KMS-11 (cell line): ENCODE results near the gene GPC3.

Experiments used
- H2AFZ ChIP-seq: fragments of 200-600 bp; sonication (generic); 2 replicates; pipeline ENCODE4 v1.6.1; 2016; ENCODE audit warnings: antibody characterized with exemption, mixed run types, low read depth
- H3K27ac ChIP-seq: fragments of 200-600 bp; sonication (generic); 2 replicates; pipeline ENCODE4 v1.6.1; 2016; ENCODE audit warnings: mild to moderate bottlenecking, mixed run types
- H3K27me3 ChIP-seq: fragments of 200-600 bp; sonication (generic); 2 replicates; pipeline ENCODE4 v1.6.1; 2017; ENCODE audit warnings: mild to moderate bottlenecking, low read depth, mixed run types, moderate library complexity; ENCODE audit not compliant: insufficient read depth
- H3K36me3 ChIP-seq: fragments of 200-600 bp; sonication (generic); 2 replicates; pipeline ENCODE4 v1.6.1; 2017; ENCODE audit warnings: mild to moderate bottlenecking, mixed run types; ENCODE audit not compliant: insufficient read depth
- H3K4me1 ChIP-seq: fragments of 200-600 bp; sonication (generic); 2 replicates; pipeline ENCODE4 v1.6.1; 2016; ENCODE audit warnings: mild to moderate bottlenecking, low read depth, mixed run types; ENCODE audit not compliant: poor library complexity, severe bottlenecking
- H3K4me2 ChIP-seq: fragments of 200-600 bp; sonication (generic); 2 replicates; pipeline ENCODE4 v1.7.0; 2016; ENCODE audit warnings: mild to moderate bottlenecking, mixed run types
- H3K4me3 ChIP-seq: fragments of 200-600 bp; sonication (generic); IDR thresholded peaks from 2 replicates; pipeline ENCODE4 v1.6.1; 2017; ENCODE audit warnings: low read depth, low read length, mixed read lengths; ENCODE audit not compliant: insufficient read depth
- H3K79me2 ChIP-seq: fragments of 200-600 bp; sonication (generic); 2 replicates; pipeline ENCODE4 v1.6.1; 2016; ENCODE audit warnings: low read depth, mixed run types; ENCODE audit not compliant: insufficient read depth
- H3K9ac ChIP-seq: fragments of 200-600 bp; sonication (generic); 2 replicates; pipeline ENCODE4 v1.6.1; 2016; ENCODE audit warnings: mild to moderate bottlenecking, mixed run types
- H4K20me1 ChIP-seq: fragments of 200-600 bp; sonication (generic); 2 replicates; pipeline ENCODE4 v1.6.1; 2016; ENCODE audit warnings: mild to moderate bottlenecking, mixed run types; ENCODE audit not compliant: insufficient read depth
- CTCF ChIP-seq: fragments of 200-600 bp; sonication (generic); conservative IDR thresholded peaks from 2 replicates; pipeline ENCODE4 v1.6.1; 2017; ENCODE audit warnings: low read depth, mild to moderate bottlenecking, antibody characterized with exemption, low read length, moderate library complexity, mixed read lengths

GPC3 gene

GRCh38 chrX:133697656-133698055, 287.7 kb downstream of the GPC3 start:
- Histone ChIP-seq H3K27ac (no peak overlapping the region), H4K20me1 (no peaks in the 10 kb centered on the region), H2AFZ (no peak overlapping the region), H3K36me3 (no peaks in the 10 kb centered on the region), H3K9ac (no peak overlapping the region), H3K4me1 (no peaks in the 10 kb centered on the region), H3K79me2 (no peaks in the 10 kb centered on the region), H3K4me3 (no peak overlapping the region), H3K27me3 (no peaks in the 10 kb centered on the region), H3K4me2 (no peak overlapping the region)
- no peak for TF ChIP-seq CTCF

- no peak overlapping the region for H2AFZ ChIP-seq
- no peaks in the 10 kb centered on the region for H4K20me1 ChIP-seq
- no peak overlapping the region for H3K27ac ChIP-seq
- H3K4me2 ChIP-seq: no peak overlapping the region
- H3K27me3 ChIP-seq: no peaks in the 10 kb centered on the region
- H3K4me3 ChIP-seq: no peak overlapping the region
- no peaks in the 10 kb centered on the region for H3K4me1 ChIP-seq
- no peak for TF ChIP-seq CTCF
- H3K36me3 ChIP-seq: no peaks in the 10 kb centered on the region
- H3K9ac ChIP-seq: no peak overlapping the region
- H3K79me2 ChIP-seq: no peaks in the 10 kb centered on the region
Observed at GRCh38 chrX:133689997-133690599, 295.3 kb downstream of the GPC3 start.

GRCh38 chrX:133685822-133686221, 299.6 kb downstream of the GPC3 start:
- TF ChIP-seq CTCF: no peak
- no peak overlapping the region for H3K4me2 ChIP-seq
- H3K36me3 ChIP-seq: no peaks in the 10 kb centered on the region
- no peaks in the 10 kb centered on the region for H3K4me1 ChIP-seq
- H3K27ac ChIP-seq: no peak overlapping the region
- H4K20me1 ChIP-seq: no peaks in the 10 kb centered on the region
- H2AFZ ChIP-seq: no peak overlapping the region
- H3K79me2 ChIP-seq: no peaks in the 10 kb centered on the region
- no peak overlapping the region for H3K4me3 ChIP-seq
- H3K27me3 ChIP-seq: no peaks in the 10 kb centered on the region
- no peak overlapping the region for H3K9ac ChIP-seq

GRCh38 chrX:133681897-133682296, 303.5 kb downstream of the GPC3 start:
- H3K27me3 ChIP-seq: no peaks in the 10 kb centered on the region
- H3K9ac ChIP-seq: no peak overlapping the region
- H3K4me3 ChIP-seq: no peak overlapping the region
- H4K20me1 ChIP-seq: no peaks in the 10 kb centered on the region
- H3K4me1 ChIP-seq: no peaks in the 10 kb centered on the region
- H3K36me3 ChIP-seq: no peaks in the 10 kb centered on the region
- no peak for TF ChIP-seq CTCF
- H3K27ac ChIP-seq: no peak overlapping the region
- H3K4me2 ChIP-seq: no peak overlapping the region
- H2AFZ ChIP-seq: no peak overlapping the region
- H3K79me2 ChIP-seq: no peaks in the 10 kb centered on the region
